Keratinocyte (primary cell): Measurements from ENCODE around the gene MEOX1. TPM values are rescaled to one million over a fixed set of nuclear protein-coding genes. Genes with fewer than 3 reads are reported as not detected.
"Not testable (repeated sequence)": the region's sequence is repeated elsewhere in the genome, so short reads cannot be mapped to it uniquely, and the experiment has no call there.

Source experiments
- DNase-seq: peaks from one replicate; pipeline ENCODE4 v3.0.0-alpha.2; 2011; ENCODE audit warnings: low read depth, missing footprints, low spot score
- FAIRE-seq: peaks from 2 replicates; lab custom pipeline; 2011; peaks lifted over from hg19 to GRCh38; lab: Jason Lieb, UNC
- H2AFZ ChIP-seq: 2 replicates; pipeline ENCODE4 v1.6.0; 2012; ENCODE audit warnings: low read length, control low read depth, inconsistent platforms; ENCODE audit not compliant: control insufficient read depth
- H3K27ac ChIP-seq: 2 replicates; pipeline ENCODE4 v1.5.1; 2011; ENCODE audit warnings: low read length; ENCODE audit not compliant: control insufficient read depth, insufficient read depth
- H3K27me3 ChIP-seq: 3 replicates; pipeline ENCODE4 v1.6.0; 2011; ENCODE audit warnings: low read length; ENCODE audit not compliant: control insufficient read depth, insufficient read depth; ENCODE audit errors: extremely low read depth
- H3K36me3 ChIP-seq, 2 experiments: 2 replicates in 1 of 2; 3 replicates in 1 of 2; pipeline ENCODE4 v1.5.1; 2011; ENCODE audit warnings: low read length in 2 of 2, mild to moderate bottlenecking in 1 of 2; ENCODE audit not compliant: control insufficient read depth in 2 of 2, insufficient read depth in 2 of 2; ENCODE audit errors: extremely low read depth in 1 of 2
- H3K4me1 ChIP-seq: 3 replicates; pipeline ENCODE4 v1.5.1; 2011; ENCODE audit warnings: low read length; ENCODE audit not compliant: control insufficient read depth, insufficient read depth; ENCODE audit errors: extremely low read depth
- H3K4me2 ChIP-seq: 3 replicates; pipeline ENCODE4 v1.6.0; 2011; ENCODE audit warnings: low read depth, low read length; ENCODE audit not compliant: control insufficient read depth, insufficient read depth; ENCODE audit errors: extremely low read depth
- H3K4me3 ChIP-seq, 3 experiments: fragments of 200-600 bp in 1 of 3; sonication (generic) in 1 of 3; 2 replicates in 2 of 3; 3 replicates in 1 of 3; pipeline ENCODE4 v1.5.1; 2011 to 2016; ENCODE audit warnings: low read length in 3 of 3, mild to moderate bottlenecking in 3 of 3, control low read depth in 2 of 3, inconsistent platforms in 1 of 3, low read depth in 1 of 3, mixed read lengths in 1 of 3, mixed run types in 1 of 3, moderate library complexity in 1 of 3; ENCODE audit not compliant: control insufficient read depth in 2 of 3, insufficient read depth in 2 of 3; ENCODE audit errors: extremely low read depth in 1 of 3
- H3K79me2 ChIP-seq: 2 replicates; pipeline ENCODE4 v1.6.0; 2012; ENCODE audit warnings: low read length; ENCODE audit not compliant: control insufficient read depth, insufficient read depth
- H3K9ac ChIP-seq: 3 replicates; pipeline ENCODE4 v1.6.0; 2011; ENCODE audit warnings: low read length; ENCODE audit not compliant: control insufficient read depth, insufficient read depth; ENCODE audit errors: extremely low read depth
- H3K9me1 ChIP-seq: 3 replicates; pipeline ENCODE4 v1.6.0; 2011; ENCODE audit warnings: low read length; ENCODE audit not compliant: control insufficient read depth, insufficient read depth; ENCODE audit errors: extremely low read depth
- H3K9me3 ChIP-seq: 2 replicates; pipeline ENCODE4 v1.5.1; 2012; ENCODE audit warnings: low read depth, low read length; ENCODE audit not compliant: control insufficient read depth
- H4K20me1 ChIP-seq: 3 replicates; pipeline ENCODE4 v1.6.0; 2011; ENCODE audit warnings: low read length; ENCODE audit not compliant: control insufficient read depth, insufficient read depth; ENCODE audit errors: extremely low read depth
- CTCF ChIP-seq, 3 experiments: IDR thresholded peaks in 1 of 3; conservative IDR thresholded peaks in 1 of 3; optimal IDR thresholded peaks in 1 of 3; 2 replicates in 2 of 3; 3 replicates in 1 of 3; pipeline versions ENCODE3 to v1.5.1; 2011; ENCODE audit warnings: low read length in 3 of 3, mild to moderate bottlenecking in 3 of 3, moderate library complexity in 2 of 3, control low read depth in 1 of 3, inconsistent platforms in 1 of 3; ENCODE audit not compliant: insufficient read depth in 2 of 3; ENCODE audit errors: extremely low read depth in 1 of 3
- EZH2 ChIP-seq: IDR thresholded peaks from one replicate; pipeline ENCODE4 v1.6.1; 2012; ENCODE audit warnings: inconsistent platforms, mild to moderate bottlenecking, low read length, moderate library complexity
- dilution Hi-C: fragments of 300-500 bp; cut with MboI; formaldehyde crosslinking; loops from one replicate; pipeline ENCODE4 v1.7.0; 2020; ENCODE audit warnings: low sequenced_read_pairs; ENCODE audit not compliant: extremely low pct_ligation_motif_present
- polyA plus RNA-seq, 5 experiments: library from polyadenylated mRNA; depleted of rRNA in 3 of 5; stranded (reverse) in 3 of 5; stranded (forward) in 1 of 5; unstranded in 1 of 5; fragments of >200 nt; gene quantifications; 1 replicate in 1 of 5; 2 replicates in 3 of 5; 3 replicates in 1 of 5; pipeline versions ENCODE4 v1.2.1 to v1.2.3, GENCODE V29; 2011 to 2012; ENCODE audit warnings: missing spikeins in 2 of 5, low read depth in 1 of 5, low replicate concordance in 1 of 5

Gene MEOX1
- polyA plus RNA-seq, 1 donor (not counting 4 experiments of a cell fraction or from before 2014, with no cell fraction given) = 0.08 TPM

- no peaks in the 10 kb centered on the region for H3K9me1 ChIP-seq
- H3K27me3 ChIP-seq = no peaks in the 10 kb centered on the region
- H3K79me2 ChIP-seq = no peaks in the 10 kb centered on the region
- no peaks in the 10 kb centered on the region for H3K9me3 ChIP-seq
- no peak for TF ChIP-seq CTCF (optimal IDR thresholded peaks at IDR 0.05 in 1 of 3, IDR thresholded peaks at IDR 0.05 in 1 of 3, conservative IDR thresholded peaks at IDR 0.05 in 1 of 3; ENCODE audit: extremely low read depth in 1 of 3, insufficient read depth in 2 of 3, low read length in 3 of 3)
- TF ChIP-seq EZH2 = no peak
- H3K27ac ChIP-seq = no peak overlapping the region
- no peaks in the 10 kb centered on the region for H3K36me3 ChIP-seq
- H2AFZ ChIP-seq = no peak overlapping the region
- FAIRE-seq (no peak), DNase-seq (no peak)
- no peak overlapping the region for H3K4me2 ChIP-seq
- no peaks in the 10 kb centered on the region for H3K4me1 ChIP-seq
- H3K4me3 ChIP-seq = no peak overlapping the region
- H4K20me1 ChIP-seq = no peaks in the 10 kb centered on the region
- dilution Hi-C loops = no loop called here
- no peak overlapping the region for H3K9ac ChIP-seq
These were observed 53.4 kb downstream of the MEOX1 start for GRCh38 chr17:43608313-43608712.

GRCh38 chr17:43604549-43604948 lies 57.2 kb downstream of the MEOX1 start:
- dilution Hi-C loops = no loop called here
- TF ChIP-seq EZH2 = no peak
- peaks cover 9% of the 10 kb centered on the region for H3K4me1 ChIP-seq
- no peak overlapping the region for H3K27ac ChIP-seq
- no peaks in the 10 kb centered on the region for H3K9me3 ChIP-seq
- FAIRE-seq (no peak), DNase-seq (no peak)
- H3K9ac ChIP-seq = no peak overlapping the region
- no peaks in the 10 kb centered on the region for H3K36me3 ChIP-seq
- H4K20me1 ChIP-seq = no peaks in the 10 kb centered on the region
- H2AFZ ChIP-seq = no peak overlapping the region
- H3K4me3 ChIP-seq = no peak overlapping the region
- H3K4me2 ChIP-seq = no peak overlapping the region
- H3K9me1 ChIP-seq = no peaks in the 10 kb centered on the region
- H3K79me2 ChIP-seq = no peaks in the 10 kb centered on the region
- no peaks in the 10 kb centered on the region for H3K27me3 ChIP-seq

- Histone ChIP-seq H3K9ac (no peak overlapping the region), H4K20me1 (no peaks in the 10 kb centered on the region), H3K4me3 (no peak overlapping the region), H3K79me2 (no peaks in the 10 kb centered on the region), H3K9me3 (no peaks in the 10 kb centered on the region), H3K4me1 (peaks cover 9% of the 10 kb centered on the region), H3K27me3 (no peaks in the 10 kb centered on the region), H3K9me1 (no peaks in the 10 kb centered on the region), H3K36me3 (no peaks in the 10 kb centered on the region), H3K27ac (no peak overlapping the region), H2AFZ (no peak overlapping the region), H3K4me2 (no peak overlapping the region)
- FAIRE-seq = no peak
- TF ChIP-seq EZH2 = no peak
- dilution Hi-C loops = no loop called here
- DNase-seq = no peak
These were observed 58.4 kb downstream of the MEOX1 start for GRCh38 chr17:43603321-43603720.

- H4K20me1 ChIP-seq, H3K4me3 ChIP-seq, H3K9ac ChIP-seq, H3K9me1 ChIP-seq, H3K27ac ChIP-seq, H3K27me3 ChIP-seq, H2AFZ ChIP-seq, H3K9me3 ChIP-seq, H3K4me2 ChIP-seq, FAIRE-seq, H3K36me3 ChIP-seq, H3K4me1 ChIP-seq, DNase-seq, dilution Hi-C loops, H3K79me2 ChIP-seq: not testable (repeated sequence)
These were observed 59.2 kb downstream of the MEOX1 start for GRCh38 chr17:43602556-43602955.
